Subcutaneous adipose tissue (tissue), 4 donors: ENCODE data around the gene TMED7. TPM values are rescaled to one million over a fixed set of nuclear protein-coding genes. Genes with fewer than 3 reads are reported as not detected.

ENCODE experiments used
- total RNA-seq, 4 donors: library from RNA; depleted of rRNA; stranded (reverse); fragments of >200 nt; gene quantifications; one replicate each; pipeline ENCODE4 v1.1.0, GENCODE V29; 2016
- TF ChIP-seq, protein P1 (sequence below): fragments of 450-650 bp; IDR thresholded peaks from one replicate; pipeline ENCODE4 v1.5.1; 2016; ENCODE audit warnings: low read depth, mild to moderate bottlenecking, control low read depth, antibody characterized with exemption, moderate library complexity

The TMED7 gene
- total RNA-seq, 4 donors from 2014 or later, result 75.1 to 141 (median 77.4) TPM

DNA sequence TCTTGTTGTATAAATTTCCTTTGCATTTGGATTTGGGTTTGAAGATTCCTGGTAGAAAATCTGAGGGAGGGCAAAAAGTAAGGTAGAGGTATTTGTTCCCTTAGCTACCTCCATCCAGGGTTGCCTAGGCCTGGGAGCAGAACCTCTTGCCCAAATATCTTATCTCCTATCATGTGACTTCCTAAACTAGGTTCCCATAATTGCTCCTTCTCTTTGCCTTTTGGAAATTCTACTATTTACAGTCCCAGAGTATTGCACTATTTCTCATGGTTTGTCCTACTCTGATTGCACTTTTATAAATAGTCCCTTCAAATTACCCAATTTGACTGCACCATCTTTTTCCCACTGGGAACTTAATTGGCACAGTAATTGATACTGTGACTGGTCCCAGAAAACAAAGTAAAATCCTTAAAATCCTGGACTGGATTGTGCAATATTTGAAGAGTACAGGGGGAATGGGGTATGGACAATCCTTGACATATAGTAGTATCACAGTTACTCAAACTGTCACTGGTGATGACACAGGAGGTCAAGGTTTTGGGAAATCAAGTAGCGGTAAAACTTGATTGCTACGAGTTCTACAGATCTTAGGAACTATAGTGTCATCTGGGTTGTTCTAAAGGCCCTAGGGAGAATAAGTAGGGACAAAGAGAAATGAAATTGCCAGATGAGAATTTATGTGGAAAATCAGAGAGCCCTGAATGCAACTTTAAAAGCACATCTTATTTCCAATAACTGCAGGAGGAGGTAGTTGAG lies 31.5 kb upstream of the TMED7 start:
- TF ChIP-seq, protein P1, sequence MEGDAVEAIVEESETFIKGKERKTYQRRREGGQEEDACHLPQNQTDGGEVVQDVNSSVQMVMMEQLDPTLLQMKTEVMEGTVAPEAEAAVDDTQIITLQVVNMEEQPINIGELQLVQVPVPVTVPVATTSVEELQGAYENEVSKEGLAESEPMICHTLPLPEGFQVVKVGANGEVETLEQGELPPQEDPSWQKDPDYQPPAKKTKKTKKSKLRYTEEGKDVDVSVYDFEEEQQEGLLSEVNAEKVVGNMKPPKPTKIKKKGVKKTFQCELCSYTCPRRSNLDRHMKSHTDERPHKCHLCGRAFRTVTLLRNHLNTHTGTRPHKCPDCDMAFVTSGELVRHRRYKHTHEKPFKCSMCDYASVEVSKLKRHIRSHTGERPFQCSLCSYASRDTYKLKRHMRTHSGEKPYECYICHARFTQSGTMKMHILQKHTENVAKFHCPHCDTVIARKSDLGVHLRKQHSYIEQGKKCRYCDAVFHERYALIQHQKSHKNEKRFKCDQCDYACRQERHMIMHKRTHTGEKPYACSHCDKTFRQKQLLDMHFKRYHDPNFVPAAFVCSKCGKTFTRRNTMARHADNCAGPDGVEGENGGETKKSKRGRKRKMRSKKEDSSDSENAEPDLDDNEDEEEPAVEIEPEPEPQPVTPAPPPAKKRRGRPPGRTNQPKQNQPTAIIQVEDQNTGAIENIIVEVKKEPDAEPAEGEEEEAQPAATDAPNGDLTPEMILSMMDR, result no peak

DNA sequence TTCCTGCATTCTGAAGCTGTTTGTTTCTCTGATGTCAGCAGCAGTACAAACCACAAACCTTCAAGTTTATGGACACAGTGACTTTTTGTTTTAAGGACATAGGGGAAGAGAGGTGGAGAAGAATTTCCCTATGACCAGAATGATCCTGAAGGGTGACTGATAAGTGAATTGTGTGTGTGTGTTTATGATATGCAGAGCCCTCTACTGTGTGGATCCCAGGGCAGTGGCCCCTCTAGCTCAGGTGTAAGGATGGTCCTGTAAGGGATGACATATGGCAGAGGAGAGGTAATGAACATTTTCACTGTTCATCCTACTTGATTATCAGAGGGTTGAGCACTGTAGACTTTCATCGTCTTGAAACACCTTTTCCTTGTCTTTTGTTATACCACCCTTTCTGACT lies 30.6 kb upstream of the TMED7 start:
- TF ChIP-seq, protein P1, result no peak

DNA sequence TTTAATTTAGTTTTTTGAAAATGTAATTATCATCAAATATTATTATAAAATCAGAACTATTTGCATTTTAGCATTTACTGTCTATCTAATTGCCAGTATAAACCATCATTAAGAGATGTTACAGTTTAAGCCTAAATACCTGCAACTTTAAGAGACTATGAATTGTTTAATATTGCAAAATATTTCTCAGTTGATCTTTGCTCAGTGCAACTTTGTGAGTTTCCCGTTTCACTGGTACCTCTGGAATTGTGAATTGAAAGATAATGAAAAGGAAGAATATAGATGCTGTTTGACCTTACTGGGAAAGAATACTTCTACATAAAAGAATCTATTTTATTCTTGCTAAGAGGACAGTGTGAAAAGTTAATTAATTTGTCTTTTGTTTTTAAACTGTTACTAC lies 30.2 kb upstream of the TMED7 start:
- TF ChIP-seq, protein P1, result no peak

DNA sequence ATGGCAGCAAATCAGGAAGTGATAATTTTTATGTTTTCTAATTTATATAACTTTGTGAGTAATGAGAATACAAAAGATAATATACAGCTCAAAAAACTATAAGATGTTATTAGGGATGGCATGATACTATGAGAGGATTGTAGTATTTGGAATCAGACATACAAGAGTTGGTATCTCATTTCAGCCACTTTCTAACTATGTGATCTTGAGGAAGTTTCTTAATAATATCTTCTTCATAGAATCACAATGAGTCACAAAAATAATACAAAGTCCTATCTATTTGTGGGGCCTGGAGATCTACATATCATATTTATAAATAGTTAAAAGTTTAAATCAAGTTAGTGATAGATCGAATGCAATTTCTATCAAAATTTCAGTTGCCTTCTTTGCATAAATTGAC lies 23.7 kb upstream of the TMED7 start:
- TF ChIP-seq, protein P1, result no peak

DNA sequence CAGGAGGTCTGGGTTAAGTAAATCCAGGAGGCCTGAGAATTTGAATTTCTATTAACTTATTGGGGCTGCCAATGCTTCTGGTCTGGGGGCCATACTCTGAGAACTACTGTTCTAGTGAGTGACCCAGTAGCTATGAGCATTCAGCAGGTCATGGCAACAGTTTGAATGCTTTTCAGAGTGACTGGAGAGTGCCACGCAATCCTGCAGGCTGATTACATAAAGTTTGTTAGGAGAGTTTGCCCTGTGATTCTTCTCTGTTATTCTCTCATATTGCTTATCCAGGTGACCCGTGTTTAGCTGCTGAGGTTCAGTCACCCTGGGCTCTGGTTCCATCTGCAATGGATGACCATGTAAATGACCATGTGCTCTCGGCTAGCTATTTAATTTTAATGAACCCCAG lies 22.2 kb upstream of the TMED7 start:
- TF ChIP-seq, protein P1, result no peak

DNA sequence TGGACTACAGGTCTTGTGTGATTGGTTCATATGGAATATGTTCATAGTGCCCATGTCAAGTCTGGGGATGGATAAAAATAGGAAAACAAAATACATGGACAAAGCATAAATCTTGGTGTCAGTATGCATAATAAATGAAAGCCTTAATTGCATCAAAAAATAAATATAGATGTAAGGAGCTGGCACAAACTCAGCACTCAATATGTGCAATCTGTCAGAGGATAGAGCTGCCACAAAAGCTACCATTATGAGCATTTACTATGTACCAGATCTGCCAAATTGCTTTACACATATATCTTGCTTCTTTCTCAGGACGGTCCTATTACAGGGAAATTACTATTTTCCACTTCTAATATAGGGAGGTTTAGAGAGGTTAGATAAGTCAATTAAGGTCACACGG lies 18.2 kb upstream of the TMED7 start:
- TF ChIP-seq, protein P1, result no peak

DNA sequence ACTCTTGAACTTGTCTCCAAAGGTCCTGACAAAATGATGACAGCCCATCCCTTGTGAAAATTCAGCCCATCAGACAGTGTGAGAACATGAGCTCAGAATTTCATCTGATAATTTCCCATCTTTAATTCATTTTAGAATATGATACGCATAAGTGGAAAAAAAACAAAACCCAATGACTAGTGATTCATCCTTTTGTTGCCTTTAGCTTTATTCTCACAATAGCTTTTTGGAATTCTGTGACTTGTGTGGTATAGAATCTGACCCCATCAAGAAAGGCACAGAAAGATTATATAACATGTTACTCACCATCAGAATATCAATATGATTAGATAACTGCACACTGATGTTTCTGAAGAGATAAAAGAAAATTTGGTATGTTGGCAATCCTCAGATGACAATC lies 16.1 kb upstream of the TMED7 start:
- TF ChIP-seq, protein P1, result no peak
